Heart right ventricle (tissue), 16 donors: ENCODE results near the gene EIPR1. TPM values are rescaled to one million over a fixed set of nuclear protein-coding genes. Genes with fewer than 3 reads are reported as not detected.
A peak's percentile ranks its signal among the peaks of the same experiment; 100 is the strongest.

Experiments
- ATAC-seq, 8 donors: fragments of 200-7000 bp; cut with Tn5 transposase; one replicate each; pipeline ENCODE4 v1.9.1; 2020; ENCODE audit warnings: mild to moderate bottlenecking in 8 of 8, moderate library complexity in 8 of 8, moderate number of reproducible peaks in 1 of 8
- DNase-seq, 2 donors: peaks; one replicate each; pipeline ENCODE4 v3.0.0-alpha.2; 2020
- H3K27ac ChIP-seq, 10 donors: fragments of 200-600 bp; sonication (generic) in 2 of 10; one replicate each; pipeline versions ENCODE4 v1.5.0 to v1.8.0; 2020 to 2022; ENCODE audit warnings: mild to moderate bottlenecking in 3 of 10
- H3K27me3 ChIP-seq, 7 donors: fragments of 200-600 bp; one replicate each; pipeline ENCODE4 v1.8.0; 2021 to 2022; ENCODE audit warnings: mild to moderate bottlenecking in 2 of 7
- H3K36me3 ChIP-seq, 9 donors: fragments of 200-600 bp; sonication (generic) in 1 of 9; one replicate each; pipeline versions ENCODE4 v1.5.0 to v1.8.0; 2020 to 2022; ENCODE audit warnings: mild to moderate bottlenecking in 2 of 9
- H3K4me1 ChIP-seq, 9 donors: fragments of 200-600 bp; sonication (generic) in 1 of 9; one replicate each; pipeline versions ENCODE4 v1.5.0 to v1.8.0; 2020 to 2022; ENCODE audit warnings: mild to moderate bottlenecking in 4 of 9
- H3K4me3 ChIP-seq, 10 donors: fragments of 200-600 bp; sonication (generic) in 2 of 10; one replicate each; pipeline versions ENCODE4 v1.5.0 to v1.8.0; 2020 to 2022; ENCODE audit warnings: mild to moderate bottlenecking in 7 of 10, moderate library complexity in 2 of 10
- H3K9me3 ChIP-seq, 11 donors: fragments of 200-600 bp in 10 of 11; sonication (generic) in 2 of 11; one replicate each; pipeline versions ENCODE4 v1.5.0 to v1.8.0; 2013 to 2022; ENCODE audit warnings: mild to moderate bottlenecking in 2 of 11, control low read depth in 1 of 11, moderate library complexity in 1 of 11
- WGBS, 2 donors: extraction: QIAGEN DNeasy Blood & Tissue Kit; methylation state at CpG; one replicate each; pipeline ENCODE4 v1.1.7; 2013; ENCODE audit warnings: inconsistent platforms in 1 of 2; 5-methylcytosine and 5-hydroxymethylcytosine counted together
- intact Hi-C, 10 donors: fragments of 100-400 bp; cut with DNase I; formaldehyde crosslinking; loops; one replicate each; pipeline versions ENCODE4 v1.11.1 to v1.14.2; 2022
- polyA plus RNA-seq, 2 donors: library from polyadenylated mRNA; stranded (reverse); fragments of 200-250 nt; gene quantifications; one replicate each; pipeline ENCODE4 v1.2.3, GENCODE V29; 2013
- total RNA-seq, 10 donors: library from RNA; stranded (reverse); fragmentation: NEBNext Ultra II Directional in 3 of 10; extraction: Animal tissue kit (Norgen Biotek cat#: 25700) in 3 of 10; gene quantifications; one replicate each; pipeline versions ENCODE4 v1.2.1 to v1.2.4, GENCODE V29; 2021 to 2023
- TF ChIP-seq, protein P1 (sequence below), 9 donors: fragments of 200-600 bp; sonication (generic) in 2 of 9; IDR thresholded peaks; one replicate each; pipeline versions ENCODE4 v1.5.0 to v1.8.0; 2021 to 2022; ENCODE audit warnings: antibody characterized with exemption in 9 of 9, mild to moderate bottlenecking in 5 of 9, moderate library complexity in 1 of 9
- donor health status: Arrhythmogenic right ventricular cardiomyopathy.
- donor health status: ischemic (EF 13 %, LVEDD 7.1; RV severe dilation, severe dysfunction).
- donor health status: healthy with polysubstance abuse.
- donor health status: DM: no; HTN: yes; CAD: no.
- donor health status: DM: no; HTN: no; CAD: no.
- donor health status: ischemic (EF 25% LVEDD 6.9; RV normal size, moderate dysfunction).
- donor health status: ischemic (EF 25% LVEDD 5.7; RV mildly dilated, moderate dysfunction).
- donor health status: healthy.
- donor health status: DM: yes; HTN: yes; CAD: no.
- donor health status: Ischemic cardiomyopathy.
- donor health status: ischemic (EF 35%, LVEDD 5.7; RV mildly dilated, moderate dysfunction).
- donor health status: nonischemic (EF 11% LVEDD 7.7; RV severe dilation, severe dysfunction).
- donor health status: DM: yes; HTN: yes; CAD: no.
- donor health status: PGD.
- donor health status: ischemic (EF 29% LVEDD 5.4; RV normal size, mild dysfunction).
- donor health status: nonischemic (EF 23%, LVEDD 6.1; RV moderate dilation, normal function).

EIPR1 gene
- total and polyA plus RNA-seq, 12 donors, result 6.8 to 22.3 (median 12.0) TPM

- Histone ChIP-seq H3K4me3 (no peak overlapping the region), H3K27me3 (no peaks in the 10 kb centered on the region), H3K4me1 (no peaks in the 10 kb centered on the region), H3K9me3 (peaks cover 0 to 21% (median 10%) of the 10 kb centered on the region in 11 donors), H3K27ac (no peak overlapping the region), H3K36me3 (peaks cover 0 to 31% (median 0%) of the 10 kb centered on the region in 9 donors)
- no peak for ATAC-seq
- DNase-seq, result no peak
- TF ChIP-seq, protein P1, sequence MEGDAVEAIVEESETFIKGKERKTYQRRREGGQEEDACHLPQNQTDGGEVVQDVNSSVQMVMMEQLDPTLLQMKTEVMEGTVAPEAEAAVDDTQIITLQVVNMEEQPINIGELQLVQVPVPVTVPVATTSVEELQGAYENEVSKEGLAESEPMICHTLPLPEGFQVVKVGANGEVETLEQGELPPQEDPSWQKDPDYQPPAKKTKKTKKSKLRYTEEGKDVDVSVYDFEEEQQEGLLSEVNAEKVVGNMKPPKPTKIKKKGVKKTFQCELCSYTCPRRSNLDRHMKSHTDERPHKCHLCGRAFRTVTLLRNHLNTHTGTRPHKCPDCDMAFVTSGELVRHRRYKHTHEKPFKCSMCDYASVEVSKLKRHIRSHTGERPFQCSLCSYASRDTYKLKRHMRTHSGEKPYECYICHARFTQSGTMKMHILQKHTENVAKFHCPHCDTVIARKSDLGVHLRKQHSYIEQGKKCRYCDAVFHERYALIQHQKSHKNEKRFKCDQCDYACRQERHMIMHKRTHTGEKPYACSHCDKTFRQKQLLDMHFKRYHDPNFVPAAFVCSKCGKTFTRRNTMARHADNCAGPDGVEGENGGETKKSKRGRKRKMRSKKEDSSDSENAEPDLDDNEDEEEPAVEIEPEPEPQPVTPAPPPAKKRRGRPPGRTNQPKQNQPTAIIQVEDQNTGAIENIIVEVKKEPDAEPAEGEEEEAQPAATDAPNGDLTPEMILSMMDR (IDR thresholded peaks at IDR 0.05), result no peak
- intact Hi-C loops, result no loop called here
- WGBS, 2 donors, result 84 to 89% methylated on average over 15 of the region's 15 CpGs
These were observed 123.6 kb downstream of the EIPR1 start for GRCh38 chr2:3253913-3254441.

- intact Hi-C loops, result no loop called here
- peak in 2 of 8 donors; percentile 44 to 64 for ATAC-seq
- DNase-seq, result no peak
- H3K36me3 ChIP-seq, result peaks cover 0 to 23% (median 0%) of the 10 kb centered on the region in 9 donors
- TF ChIP-seq, protein P1 (IDR thresholded peaks at IDR 0.05), result no peak
- WGBS, 2 donors, result 49 to 66% methylated on average over 15 of the region's 15 CpGs
- no peak overlapping the region for H3K4me3 ChIP-seq
- H3K4me1 ChIP-seq, result no peaks in the 10 kb centered on the region
- peaks cover 0 to 28% (median 11%) of the 10 kb centered on the region in 11 donors for H3K9me3 ChIP-seq
- H3K27ac ChIP-seq, result no peak overlapping the region
- no peaks in the 10 kb centered on the region for H3K27me3 ChIP-seq
These were observed 125.7 kb downstream of the EIPR1 start for GRCh38 chr2:3251946-3252345.

DNA sequence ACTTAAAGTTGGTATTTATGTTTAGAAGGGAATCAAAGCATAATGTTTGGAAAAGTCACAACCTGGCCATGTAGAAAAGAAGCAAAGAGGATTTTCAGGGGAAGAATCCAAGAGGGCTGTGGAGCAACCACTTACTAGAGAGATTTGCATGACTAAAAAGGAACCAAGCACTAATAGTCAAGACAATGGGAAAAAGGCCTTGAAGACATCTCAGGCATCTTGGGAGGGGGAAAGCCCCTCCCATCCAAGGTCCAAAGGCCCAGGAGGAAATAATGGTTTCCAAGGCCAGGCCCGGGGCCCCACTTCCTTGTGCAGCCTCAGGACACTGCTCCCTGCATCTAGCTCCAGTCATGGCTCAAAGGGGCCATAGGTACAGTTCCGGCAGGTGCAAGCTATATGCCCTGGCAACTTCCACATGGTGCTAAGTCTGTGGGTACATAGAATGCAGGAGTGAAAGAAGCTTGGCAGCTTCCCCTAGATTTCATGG, 128.1 kb downstream of the EIPR1 start:
- no peak overlapping the region for H3K4me3 ChIP-seq
- H3K27me3 ChIP-seq, result no peaks in the 10 kb centered on the region
- H3K4me1 ChIP-seq, result no peaks in the 10 kb centered on the region
- TF ChIP-seq, protein P1 (IDR thresholded peaks at IDR 0.05), result no peak
- peaks cover 0 to 10% (median 0%) of the 10 kb centered on the region in 9 donors for H3K36me3 ChIP-seq
- intact Hi-C loops, result no loop called here
- DNase-seq (no peak), ATAC-seq (no peak)
- no peak overlapping the region for H3K27ac ChIP-seq
- 96 to 97% methylated on average over 2 of the region's 2 CpGs for WGBS, 2 donors
- H3K9me3 ChIP-seq, result peaks cover 0 to 28% (median 11%) of the 10 kb centered on the region in 11 donors

DNA sequence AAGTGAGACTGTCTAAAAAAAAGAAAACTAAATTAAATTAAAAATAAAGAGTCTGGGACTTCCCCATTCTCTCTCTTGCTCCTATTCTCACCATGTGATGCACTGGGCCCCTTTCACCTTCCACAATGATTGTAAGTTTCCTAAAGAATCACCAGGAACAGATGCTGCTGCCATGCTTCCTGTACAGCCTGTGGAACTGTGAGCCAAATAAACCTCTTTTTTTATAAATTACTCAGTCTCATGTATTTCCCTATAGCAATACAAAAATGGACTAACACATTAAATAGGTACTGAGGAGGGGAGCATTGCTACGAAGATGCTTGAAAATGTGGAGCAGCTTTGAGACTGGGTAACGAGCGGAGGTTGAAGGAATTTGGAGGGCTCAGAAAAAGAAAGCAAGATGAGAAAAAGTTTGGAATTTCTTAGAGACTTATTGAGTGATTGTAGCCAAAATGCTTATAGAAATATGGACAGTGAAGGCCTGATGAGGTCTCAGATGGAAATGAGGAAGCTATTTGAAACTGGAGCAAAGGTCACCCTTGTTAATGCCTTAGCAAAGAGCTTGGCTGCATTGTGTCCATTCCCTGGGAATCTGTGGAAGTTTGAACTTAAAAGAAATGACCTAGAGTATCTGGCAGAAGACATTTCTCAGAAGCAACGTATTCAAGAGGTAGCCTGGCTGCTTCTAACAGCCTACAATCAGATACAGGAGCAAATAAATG, 128.7 kb downstream of the EIPR1 start:
- WGBS, 2 donors, result 90 to 96% methylated on average over 4 of the region's 4 CpGs
- no peak overlapping the region for H3K27ac ChIP-seq
- TF ChIP-seq, protein P1 (IDR thresholded peaks at IDR 0.05), result no peak
- ATAC-seq (no peak), DNase-seq (no peak)
- peaks cover 0 to 6% (median 0%) of the 10 kb centered on the region in 9 donors for H3K36me3 ChIP-seq
- H3K4me1 ChIP-seq, result no peaks in the 10 kb centered on the region
- intact Hi-C loops, result no loop called here
- peaks cover 0 to 28% (median 11%) of the 10 kb centered on the region in 11 donors for H3K9me3 ChIP-seq
- H3K4me3 ChIP-seq, result no peak overlapping the region
- H3K27me3 ChIP-seq, result no peaks in the 10 kb centered on the region
